SK-N-SH (cell line): Measurements from ENCODE around the gene IP6K2. TPM values are rescaled to one million over a fixed set of nuclear protein-coding genes. Genes with fewer than 3 reads are reported as not detected.

Experiments used
- CTCF ChIA-PET: fragments of 300-600, 350-600 bp; formaldehyde crosslinking; extraction: SDS; loops from one replicate; lab custom pipeline; 2021; lab: Yijun Ruan, JAX
- POLR2A ChIA-PET: fragments of 350-600 bp; sonication (Branson Sonifier 250); formaldehyde crosslinking; extraction: SDS; loops from one replicate; lab custom pipeline; 2020; ENCODE audit warnings: antibody characterized with exemption, inconsistent platforms; lab: Yijun Ruan, JAX
- DNase-seq: peaks from one replicate; pipeline ENCODE4 v3.0.0; 2012
- H2AFZ ChIP-seq: fragments of 200-600 bp; sonication (generic); 2 replicates; pipeline ENCODE4 v1.8.1; 2016; ENCODE audit warnings: antibody characterized with exemption, mild to moderate bottlenecking, low read depth
- H3F3A ChIP-seq: fragments of 200-600 bp; sonication (generic); replicated peaks from 2 replicates; pipeline ENCODE3; 2016; ENCODE audit warnings: antibody characterized with exemption, mild to moderate bottlenecking; ENCODE audit not compliant: insufficient read depth
- H3K27ac ChIP-seq, 2 experiments: fragments of 200-500 bp in 1 of 2; fragments of 200-600 bp in 1 of 2; sonication (Bioruptor generic) in 1 of 2; sonication (generic), shearing (Covaris generic) in 1 of 2; 2 replicates each; pipeline versions ENCODE4 v1.5.1 to v1.6.1; 2014 to 2016; ENCODE audit warnings: low read depth in 2 of 2, inconsistent platforms in 1 of 2, low read length in 1 of 2, mild to moderate bottlenecking in 1 of 2, mixed read lengths in 1 of 2
- H3K27me3 ChIP-seq: fragments of 200-600 bp; sonication (generic), shearing (Covaris generic); 2 replicates; pipeline ENCODE4 v1.6.1; 2016; ENCODE audit warnings: mixed run types; ENCODE audit not compliant: insufficient read depth
- H3K36me3 ChIP-seq, 2 experiments: fragments of 200-500 bp in 1 of 2; fragments of 200-600 bp in 1 of 2; sonication (Bioruptor generic) in 1 of 2; sonication (generic) in 1 of 2; replicated peaks in 1 of 2; 2 replicates each; pipeline versions ENCODE3 to v1.5.1; 2014 to 2016; ENCODE audit warnings: low read length in 1 of 2, mild to moderate bottlenecking in 1 of 2; ENCODE audit not compliant: insufficient read depth in 2 of 2, control insufficient read depth in 1 of 2
- H3K4me1 ChIP-seq, 2 experiments: fragments of 200-500 bp in 1 of 2; fragments of 200-600 bp in 1 of 2; sonication (Bioruptor generic) in 1 of 2; sonication (generic), shearing (Covaris generic) in 1 of 2; 2 replicates each; pipeline versions ENCODE4 v1.5.1 to v1.6.1; 2014 to 2016; ENCODE audit warnings: low read depth in 1 of 2, low read length in 1 of 2, mixed run types in 1 of 2; ENCODE audit not compliant: insufficient read depth in 2 of 2, control insufficient read depth in 1 of 2
- H3K4me2 ChIP-seq: fragments of 200-600 bp; sonication (generic), shearing (Covaris generic); 2 replicates; pipeline ENCODE4 v1.6.1; 2017; ENCODE audit warnings: mixed run types
- H3K4me3 ChIP-seq, 2 experiments: fragments of 200-500 bp in 1 of 2; fragments of 200-600 bp in 1 of 2; sonication (Bioruptor generic) in 1 of 2; sonication (generic), shearing (Covaris generic) in 1 of 2; 2 replicates each; pipeline versions ENCODE4 v1.5.1 to v1.8.1; 2014 to 2016; ENCODE audit warnings: low read depth in 2 of 2, inconsistent platforms in 1 of 2, low read length in 1 of 2, mild to moderate bottlenecking in 1 of 2, mixed read lengths in 1 of 2, moderate library complexity in 1 of 2
- H3K79me2 ChIP-seq: fragments of 200-600 bp; sonication (generic); 2 replicates; pipeline ENCODE4 v1.8.1; 2017; ENCODE audit warnings: mild to moderate bottlenecking; ENCODE audit not compliant: insufficient read depth
- H3K9ac ChIP-seq: fragments of 200-600 bp; sonication (generic); 2 replicates; pipeline ENCODE4 v1.6.1; 2017; ENCODE audit warnings: mixed run types
- H3K9me2 ChIP-seq: fragments of 200-600 bp; sonication (generic); 2 replicates; pipeline ENCODE4 v1.6.1; 2017; ENCODE audit warnings: mixed run types
- H3K9me3 ChIP-seq: fragments of 200-600 bp; sonication (generic); 2 replicates; pipeline ENCODE4 v1.6.1; 2017; ENCODE audit warnings: mixed run types, mild to moderate bottlenecking, moderate library complexity
- H4K20me1 ChIP-seq: fragments of 200-600 bp; sonication (generic); 2 replicates; pipeline ENCODE4 v1.6.1; 2017; ENCODE audit warnings: mild to moderate bottlenecking, mixed run types; ENCODE audit not compliant: insufficient read depth
- EP300 ChIP-seq, 2 experiments: IDR thresholded peaks; 2 replicates each; pipeline versions ENCODE4 v1.4.0 to v1.6.1; 2012; ENCODE audit warnings: borderline replicate concordance in 1 of 2, low read depth in 1 of 2, low read length in 1 of 2
- FOSL2 ChIP-seq: IDR thresholded peaks from 2 replicates; pipeline ENCODE4 v1.4.0; 2012; ENCODE audit warnings: low read depth, mild to moderate bottlenecking, moderate library complexity, borderline replicate concordance
- FOXM1 ChIP-seq: IDR thresholded peaks from 2 replicates; pipeline ENCODE4 v1.4.0; 2012; ENCODE audit warnings: low read depth, mild to moderate bottlenecking
- IRF3 ChIP-seq: fragments of 150-350 bp; IDR thresholded peaks from 2 replicates; pipeline ENCODE4 v1.6.1; 2016; ENCODE audit warnings: mild to moderate bottlenecking, low read depth, low read length
- NFIC ChIP-seq: IDR thresholded peaks from 2 replicates; pipeline ENCODE4 v1.4.0; 2012; ENCODE audit warnings: borderline replicate concordance
- NRF1 ChIP-seq: IDR thresholded peaks from 2 replicates; pipeline ENCODE4 v1.6.1; 2012; ENCODE audit warnings: low read depth, mild to moderate bottlenecking, low read length
- PBX3 ChIP-seq: IDR thresholded peaks from 2 replicates; pipeline ENCODE4; 2012
- POLR2AphosphoS5 ChIP-seq: IDR thresholded peaks from 2 replicates; pipeline ENCODE4 v1.6.1; 2012; ENCODE audit warnings: low read depth, low read length
- RAD21 ChIP-seq: IDR thresholded peaks from 2 replicates; pipeline ENCODE4 v1.6.1; 2012; ENCODE audit warnings: mild to moderate bottlenecking, low read length
- RCOR1 ChIP-seq: fragments of 150-350 bp; IDR thresholded peaks from 2 replicates; pipeline ENCODE4 v1.6.1; 2017; ENCODE audit warnings: antibody characterized with exemption, low read length
- REST ChIP-seq: IDR thresholded peaks from 2 replicates; pipeline ENCODE4 v1.6.1; 2012; ENCODE audit warnings: mild to moderate bottlenecking, low read depth, low read length, moderate library complexity
- RFX5 ChIP-seq: IDR thresholded peaks from 2 replicates; pipeline ENCODE4 v1.6.1; 2012; ENCODE audit warnings: mild to moderate bottlenecking, improper control_type of control experiment, low read length
- SIN3A ChIP-seq: IDR thresholded peaks from 2 replicates; pipeline ENCODE4 v1.6.1; 2012; ENCODE audit warnings: low read depth, mild to moderate bottlenecking, low read length, moderate library complexity, borderline replicate concordance
- SMC3 ChIP-seq: IDR thresholded peaks from 2 replicates; pipeline ENCODE4 v1.6.1; 2012; ENCODE audit warnings: low read depth, low read length, improper control_type of control experiment
- TEAD4 ChIP-seq: IDR thresholded peaks from 2 replicates; pipeline ENCODE4 v1.4.0; 2012; ENCODE audit warnings: mild to moderate bottlenecking, borderline replicate concordance; ENCODE audit not compliant: insufficient read depth
- YY1 ChIP-seq: IDR thresholded peaks from 2 replicates; pipeline ENCODE4 v1.4.0; 2012; ENCODE audit warnings: low read depth, mild to moderate bottlenecking
- ZBTB33 ChIP-seq: IDR thresholded peaks from 2 replicates; pipeline ENCODE4 v1.4.0; 2012; ENCODE audit warnings: low read depth, borderline replicate concordance
- WGBS: methylation state at CpG from one replicate; pipeline ENCODE4 v1.1.6; 2017; ENCODE audit warnings: low lambda C conversion rate; 5-methylcytosine and 5-hydroxymethylcytosine counted together
- polyA plus RNA-seq, 3 experiments: library from polyadenylated mRNA; depleted of rRNA; stranded (reverse); fragments of >200 nt; gene quantifications; 2 replicates each; pipeline ENCODE4 v1.2.3, GENCODE V29; 2012

IP6K2 gene
- polyA plus RNA-seq, 1 of the 3 experiments (the other 2 are of a cell fraction), result 178 TPM

- POLR2A ChIA-PET, result interaction anchor here (0.6 to 2.1 kb wide), 4 partner anchors 20 to 32 kb away, joined by 3 to 6 read pairs (median 4); partner anchors contain the start of genes CELSR3 and IP6K2
- Histone ChIP-seq H3K4me3 (peak overlapping the region; percentile 85 to 96), H3K27me3 (no peaks in the 10 kb centered on the region), H3K36me3 (peaks cover 12 to 51% of the 10 kb centered on the region in 2 experiments), H4K20me1 (peaks cover 29% of the 10 kb centered on the region), H3K27ac (peak overlapping the region in 1 of 2 experiments; percentile 82; a peak in 2 of 4 replicates), H3K79me2 (peaks cover 26% of the 10 kb centered on the region), H2AFZ (no peak overlapping the region), H3K9ac (no peak overlapping the region), H3K9me2 (no peaks in the 10 kb centered on the region), H3K9me3 (no peaks in the 10 kb centered on the region), H3K4me1 (peaks cover 20 to 47% of the 10 kb centered on the region in 2 experiments), H3F3A (peaks cover 13% of the 10 kb centered on the region), H3K4me2 (peak overlapping the region; percentile 99)
- no peak for TF ChIP-seq FOXM1
- TF ChIP-seq TEAD4, result no peak
- no peak for TF ChIP-seq RFX5
- TF ChIP-seq SIN3A, result no peak
- no peak for TF ChIP-seq ZBTB33
- TF ChIP-seq YY1, result no peak
- TF ChIP-seq REST, result no peak
- TF ChIP-seq NFIC, result no peak
- no peak for TF ChIP-seq EP300 (IDR thresholded peaks at IDR 0.05; ENCODE audit: borderline replicate concordance in 1 of 2, low read depth in 1 of 2, low read length in 1 of 2)
- 79% methylated on average over 4 of the region's 7 CpGs for WGBS
- no peak for DNase-seq
- CTCF ChIA-PET, result interaction anchor here (0.6 to 4.0 kb wide), 11 partner anchors 11 to 722 kb away, joined by 3 to 28 read pairs (median 3); partner anchors contain the start of genes CELSR3 and IP6K2
These were observed 32.4 kb downstream of the IP6K2 start for GRCh38 chr3:48684480-48685143.

- WGBS, result 82% methylated on average over 8 of the region's 8 CpGs
- H3K79me2 ChIP-seq, result peaks cover 26% of the 10 kb centered on the region
- no peaks in the 10 kb centered on the region for H3K27me3 ChIP-seq
- POLR2A ChIA-PET, result interaction anchor here (0.6 to 2.1 kb wide), 2 partner anchors 26 to 33 kb away, joined by 3 to 6 read pairs; partner anchors contain the start of gene IP6K2
- no peaks in the 10 kb centered on the region for H3K9me2 ChIP-seq
- H3K27ac ChIP-seq, result peak overlapping the region in 1 of 2 experiments; percentile 82; a peak in 2 of 4 replicates
- H4K20me1 ChIP-seq, result peaks cover 28% of the 10 kb centered on the region
- no peak for TF ChIP-seq RCOR1
- no peak for TF ChIP-seq SIN3A
- no peak for TF ChIP-seq RAD21
- no peak for TF ChIP-seq SMC3
- TF ChIP-seq POLR2AphosphoS5, result no peak
- no peak for TF ChIP-seq IRF3
- TF ChIP-seq FOSL2, result no peak
- no peak for TF ChIP-seq PBX3
- TF ChIP-seq NRF1, result no peak
- TF ChIP-seq, all 33 proteins: peak for 0
- peak overlapping the region; percentile 99 for H3K4me2 ChIP-seq
- H3K4me1 ChIP-seq, result peaks cover 20 to 47% of the 10 kb centered on the region in 2 experiments
- peaks cover 9 to 48% of the 10 kb centered on the region in 2 experiments for H3K36me3 ChIP-seq
- no peak for DNase-seq
- no peak overlapping the region for H2AFZ ChIP-seq
- H3F3A ChIP-seq, result peaks cover 13% of the 10 kb centered on the region
- no peak overlapping the region for H3K9ac ChIP-seq
- peak overlapping the region; percentile 85 to 96; a peak in 3 of 4 replicates for H3K4me3 ChIP-seq
- H3K9me3 ChIP-seq, result no peaks in the 10 kb centered on the region
- CTCF ChIA-PET, result interaction anchor here (0.8 to 4.0 kb wide), 7 partner anchors 8 to 212 kb away, joined by 3 to 28 read pairs (median 3); partner anchors contain the start of genes CELSR3 and IP6K2
These were observed 33.0 kb downstream of the IP6K2 start for GRCh38 chr3:48684054-48684349.
